ENCODE measurements around the gene ANKRD6.
"Not testable (repeated sequence)": the region's sequence is repeated elsewhere in the genome, so short reads cannot be mapped to it uniquely, and the experiment has no call there.

The ANKRD6 gene

DNA sequence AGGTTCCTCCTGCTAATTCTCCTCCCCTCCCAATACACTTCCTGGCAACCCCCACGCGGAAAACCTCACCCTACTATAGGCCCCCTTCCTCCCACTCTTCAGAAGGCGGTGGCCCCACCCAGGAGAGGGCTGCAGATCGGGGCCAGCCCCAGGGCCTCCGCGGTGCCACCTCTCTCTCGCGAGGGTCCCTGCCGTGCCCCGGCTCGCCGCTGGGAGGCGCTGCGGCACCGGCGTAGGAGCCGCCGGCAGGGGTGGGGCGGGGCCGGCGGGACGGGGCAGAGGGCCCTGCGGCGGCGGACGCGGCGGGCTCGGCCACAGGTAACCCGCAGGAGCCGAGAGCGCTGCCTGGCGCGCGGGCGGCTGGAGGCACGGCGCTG lies at the start of gene ANKRD6:
Gene ANKRD6 (plus strand): TSS at position 278 of the 377 bp plus-strand sequence. CDS start 133,825 bp downstream, outside the sequence.
- DNase-seq, result peak; percentile 78

DNA sequence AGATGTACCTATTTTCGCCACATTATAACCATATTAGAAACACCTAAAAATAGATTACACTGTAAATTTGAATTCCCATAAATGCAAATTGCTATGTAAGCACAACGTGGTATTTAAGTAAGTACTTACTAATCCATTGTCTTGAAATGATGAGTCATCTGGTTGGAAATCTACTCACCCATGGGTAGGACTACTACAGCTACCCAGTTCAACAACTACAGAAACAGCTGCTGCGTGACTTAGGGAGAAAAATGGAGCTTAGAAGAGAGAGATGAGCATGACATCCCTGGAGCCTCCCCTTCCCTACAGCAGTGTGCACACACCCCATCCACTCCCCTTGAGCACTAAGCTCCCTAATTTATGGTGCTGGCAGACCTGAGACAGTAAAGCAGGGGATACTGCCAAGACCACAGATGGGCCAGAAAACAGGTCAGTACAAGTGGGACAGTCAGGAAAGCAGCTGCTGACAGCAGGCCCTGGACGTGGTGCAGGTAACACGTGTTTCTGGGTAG lies 47.7 kb upstream of the ANKRD6 start:
- no peak for DNase-seq

DNA sequence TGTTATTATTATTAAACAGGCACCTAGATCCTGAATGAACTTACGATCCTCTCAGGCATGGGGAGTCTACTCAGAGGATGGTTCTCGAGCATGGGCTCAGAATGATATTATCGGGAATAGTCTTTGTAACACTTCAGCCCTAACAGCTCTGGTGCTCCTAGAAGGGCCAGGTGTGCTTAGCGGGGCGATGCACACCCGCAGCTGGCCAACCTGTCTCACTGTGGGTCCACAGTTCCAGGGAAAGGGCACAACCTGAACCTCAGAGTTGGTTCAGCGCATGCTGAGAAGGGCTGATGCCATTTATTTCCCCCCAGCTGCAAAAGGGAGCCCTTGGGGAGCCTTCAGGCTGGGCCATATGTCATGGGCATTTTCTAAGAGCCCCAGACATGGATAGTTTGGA lies 47.1 kb upstream of the ANKRD6 start:
- no peak for DNase-seq

DNA sequence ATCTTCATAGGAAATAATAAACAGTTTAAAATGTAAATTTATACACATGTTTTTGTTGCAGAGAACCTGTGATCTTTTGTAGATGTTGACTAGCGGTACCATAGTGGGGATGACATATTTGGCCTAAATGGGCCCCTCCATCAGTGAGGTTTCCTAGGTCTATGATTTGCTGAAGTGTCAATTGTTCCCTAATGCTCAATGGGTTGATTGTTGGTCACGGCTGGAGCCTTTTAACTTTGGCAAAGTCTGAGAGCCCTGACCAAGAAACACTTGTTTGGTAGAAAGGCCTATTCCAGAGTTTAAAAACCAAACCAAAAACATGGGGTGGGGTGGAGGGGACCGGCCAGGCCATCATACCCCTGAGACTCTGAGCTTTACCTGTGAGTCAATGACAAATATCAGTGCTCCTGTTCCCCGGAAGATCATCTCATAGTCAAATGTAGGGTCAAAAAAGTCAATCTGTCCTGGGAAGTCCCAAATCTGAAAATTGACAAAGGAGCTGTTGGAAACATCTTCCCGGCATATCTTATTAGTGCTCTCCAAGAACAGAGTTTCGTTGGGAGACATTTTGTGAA lies 45.9 kb upstream of the ANKRD6 start:
- no peak for DNase-seq

DNA sequence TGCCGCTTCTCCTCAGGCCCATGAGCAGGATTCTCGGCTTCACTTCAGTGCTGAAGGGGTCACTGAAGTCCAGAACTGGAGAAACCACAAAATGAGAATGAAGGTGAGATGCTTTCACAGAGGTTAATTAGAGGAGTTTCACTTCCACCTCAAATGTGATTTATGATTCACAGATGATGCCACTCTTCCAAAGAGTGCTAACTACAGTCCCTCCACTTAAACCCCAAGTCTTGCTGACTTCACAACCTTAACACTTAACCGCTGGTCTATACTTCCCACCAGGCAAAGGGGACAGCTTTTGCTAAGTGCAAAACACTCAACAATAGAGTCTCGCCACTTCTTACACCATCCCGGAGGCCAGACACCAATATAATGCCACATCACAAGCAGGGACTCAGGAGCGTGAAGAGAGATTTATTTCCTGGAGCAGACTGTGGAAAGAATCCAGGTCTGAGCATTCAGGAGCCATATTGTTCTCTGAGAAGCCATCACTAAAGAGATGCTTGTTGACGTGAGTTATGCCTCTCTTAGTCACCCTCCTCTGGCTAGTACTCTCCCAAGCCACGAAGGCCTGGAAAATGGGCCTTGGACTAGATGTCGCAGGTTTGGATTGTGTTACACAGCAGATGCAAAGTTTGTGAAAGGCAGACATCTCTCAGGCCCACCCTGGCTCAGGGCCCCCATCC lies 45.3 kb upstream of the ANKRD6 start:
- DNase-seq, result no peak

DNA sequence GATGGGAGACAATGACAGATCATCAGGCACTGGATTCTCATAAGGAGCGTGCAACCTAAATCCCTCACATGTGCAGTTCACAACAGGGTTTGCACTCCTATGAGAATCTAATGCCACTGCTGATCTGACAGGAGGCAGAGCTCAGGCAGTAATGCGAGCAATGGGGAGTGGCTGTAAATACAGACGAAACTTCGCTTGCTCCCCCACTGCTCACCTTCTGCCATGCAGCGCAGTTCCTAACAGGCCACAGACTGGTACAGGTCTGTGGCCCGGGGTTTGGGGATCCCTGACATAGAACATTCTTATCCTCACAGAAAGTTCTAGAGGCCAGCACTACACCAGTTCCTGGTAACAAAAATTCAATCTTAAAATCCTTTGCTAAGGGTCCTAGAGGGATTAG lies 44.1 kb upstream of the ANKRD6 start:
- DNase-seq, result no peak

DNA sequence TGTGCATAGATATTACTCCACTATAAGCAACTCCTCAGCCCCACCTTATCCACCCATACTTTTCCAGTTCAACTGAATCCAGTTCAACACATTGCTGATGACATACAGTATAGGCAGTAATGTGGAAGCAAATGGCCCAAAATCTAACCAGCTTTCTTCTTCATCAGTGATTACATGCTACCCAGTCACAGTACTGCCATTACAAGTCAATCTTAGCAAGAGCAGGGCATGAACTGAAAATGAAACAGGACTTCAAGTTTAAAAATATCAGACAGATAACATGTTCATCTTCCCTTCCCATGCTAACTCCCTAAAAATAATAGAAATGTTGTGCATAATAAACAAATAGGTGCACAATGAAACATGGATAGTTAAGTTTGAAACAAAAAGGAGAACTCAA lies 40.1 kb upstream of the ANKRD6 start:
- no peak for DNase-seq

DNA sequence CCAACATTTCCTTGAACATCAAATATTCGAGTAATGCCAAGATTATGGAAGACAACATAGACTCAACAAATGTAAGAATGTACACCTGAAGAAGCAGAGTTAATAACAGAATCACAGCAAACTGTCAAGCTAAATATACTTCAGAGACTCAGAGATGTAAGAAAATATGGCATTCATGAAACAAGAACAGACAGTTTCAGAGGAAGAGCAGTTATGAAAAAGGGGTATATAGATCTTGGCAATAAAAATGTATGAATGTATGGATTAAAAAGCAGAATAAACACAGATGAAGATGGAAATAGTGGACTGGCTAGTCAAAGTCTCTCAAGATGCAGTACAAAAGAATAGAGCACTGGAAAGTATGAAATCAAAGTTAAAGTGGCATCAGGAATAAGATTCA lies 39.3 kb upstream of the ANKRD6 start:
- no peak for DNase-seq

DNA sequence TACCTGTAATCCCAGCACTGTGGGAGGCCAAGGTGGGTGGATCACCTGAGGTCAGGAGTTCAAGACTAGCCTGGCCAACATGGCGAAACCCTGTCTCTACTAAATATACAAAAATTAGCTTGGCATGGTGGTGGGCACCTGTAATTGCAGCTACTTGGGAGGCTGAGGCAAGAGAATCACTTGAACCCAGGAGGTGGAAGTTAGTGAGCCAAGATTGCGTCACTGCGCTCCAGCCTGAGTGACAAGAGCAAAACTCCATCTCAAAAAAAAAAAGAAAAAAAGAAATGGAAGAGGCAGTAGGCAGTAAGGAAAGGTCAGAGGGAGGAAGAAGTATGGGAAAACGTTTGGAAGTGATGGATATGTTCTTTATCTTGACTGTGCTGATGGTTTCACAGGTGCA lies 35.1 kb upstream of the ANKRD6 start:
- not testable (repeated sequence) for DNase-seq

DNA sequence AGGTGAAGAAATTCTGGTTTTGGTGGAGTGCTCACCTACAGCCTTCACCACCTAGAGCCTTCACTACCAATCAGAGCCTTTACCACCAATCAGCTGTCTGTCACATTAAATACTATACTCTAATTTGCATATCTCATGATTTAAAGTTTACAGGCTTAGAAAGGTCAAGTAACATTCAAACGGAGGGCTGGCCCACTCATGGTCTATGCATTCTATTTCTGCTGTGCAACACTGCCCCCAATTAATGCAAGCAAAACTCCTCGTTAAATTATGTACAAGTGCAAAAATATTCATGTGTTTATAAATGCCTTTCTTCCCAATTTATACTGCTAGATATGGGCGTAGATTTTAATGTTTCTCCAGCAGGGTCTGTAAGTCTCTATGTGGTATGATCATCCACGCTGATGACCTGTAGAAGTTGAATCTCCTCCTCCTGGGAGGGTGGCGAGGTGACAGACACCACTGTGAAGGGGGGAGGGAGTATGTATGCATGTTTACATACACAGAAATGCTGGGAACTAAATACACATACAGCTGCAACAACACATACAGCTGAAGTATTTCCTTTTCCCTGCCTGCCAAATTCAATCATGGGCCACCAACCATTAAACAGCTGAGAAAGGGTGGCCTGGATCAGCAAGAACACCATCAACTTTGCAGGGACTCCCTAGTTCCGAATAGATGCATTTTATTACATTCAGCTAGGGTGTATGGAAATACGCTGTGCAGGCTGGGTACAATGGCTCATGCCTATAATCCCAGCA lies 34.0 kb upstream of the ANKRD6 start:
- no peak for DNase-seq

DNA sequence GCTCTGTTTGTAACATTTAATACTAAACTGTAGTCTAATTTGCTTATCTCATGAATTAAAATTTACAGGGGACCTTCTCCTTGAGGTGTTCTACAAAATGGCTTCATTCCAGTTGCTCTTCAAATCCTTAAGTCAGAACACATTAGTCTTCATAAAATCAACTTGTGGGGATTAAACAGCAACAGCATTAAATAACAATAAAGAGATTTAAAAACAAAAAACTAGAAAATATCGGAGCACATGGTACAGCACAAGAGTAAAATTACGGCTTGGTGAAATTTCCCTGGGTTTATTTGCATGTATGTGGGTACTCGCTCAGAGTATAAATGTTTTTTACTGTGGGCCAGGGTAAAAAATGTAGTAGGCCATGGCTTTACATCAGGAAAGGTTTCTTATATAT lies 32.9 kb upstream of the ANKRD6 start:
- DNase-seq, result no peak

DNA sequence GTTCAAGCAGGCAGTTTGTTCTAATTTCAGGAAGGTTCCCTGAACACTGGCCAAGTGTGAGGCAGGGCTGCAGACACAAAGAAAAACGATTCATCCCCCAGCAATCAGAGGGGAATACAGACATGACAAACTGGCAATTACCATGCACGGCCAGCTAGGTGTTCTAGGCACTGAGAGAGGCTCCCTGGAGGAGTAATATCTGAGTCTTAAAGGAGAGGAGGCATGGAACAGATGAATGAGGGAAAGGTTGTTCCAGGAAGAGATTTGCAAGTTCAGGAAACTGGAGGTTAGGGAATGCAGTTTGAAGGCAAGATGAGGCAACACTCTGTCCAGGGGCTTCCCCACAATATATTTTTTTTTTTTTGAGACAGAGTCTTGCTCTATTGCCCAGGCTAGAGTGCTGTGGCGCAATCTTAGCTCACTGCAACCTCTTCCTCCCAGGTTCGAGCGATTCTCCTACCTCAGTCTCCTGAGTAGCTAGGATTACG lies 32.0 kb upstream of the ANKRD6 start:
- DNase-seq, result no peak

DNA sequence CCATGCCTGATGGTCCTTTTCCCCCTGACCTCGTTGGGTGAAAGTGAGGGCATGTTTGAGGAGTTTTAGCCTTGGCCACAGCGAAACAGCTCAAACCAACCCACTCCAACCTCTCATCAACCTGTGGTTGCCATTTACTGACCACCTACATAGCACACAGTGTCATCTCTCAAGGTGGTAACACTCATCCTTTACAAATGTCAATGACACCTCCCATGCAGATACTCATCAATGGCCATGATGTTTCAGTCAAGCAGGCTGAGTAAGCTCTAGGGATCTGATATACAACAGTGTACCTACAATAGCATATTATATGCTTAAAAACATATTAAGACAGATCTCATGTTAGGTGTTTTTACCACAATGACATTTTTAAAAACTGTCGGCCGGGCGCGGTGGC lies 30.2 kb upstream of the ANKRD6 start:
- DNase-seq, result no peak

DNA sequence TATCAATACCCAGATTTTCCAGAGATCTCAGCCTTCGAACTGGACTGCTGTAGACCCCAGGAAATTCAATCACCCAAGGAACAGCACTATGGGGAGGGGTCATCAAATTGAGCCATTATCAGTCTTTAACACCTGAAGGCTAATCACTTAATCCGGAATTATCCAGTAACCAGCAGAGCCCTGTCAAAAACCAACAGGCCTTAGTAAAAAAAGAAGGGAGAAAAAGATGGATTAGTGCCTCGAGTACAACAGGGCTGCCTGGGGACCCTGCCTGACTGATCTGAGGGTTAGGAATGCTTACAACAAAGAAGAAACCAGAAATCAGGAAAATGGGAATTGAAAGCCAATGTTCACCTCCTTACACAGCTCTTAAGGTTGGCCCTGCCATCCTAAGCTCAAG lies 28.4 kb upstream of the ANKRD6 start:
- no peak for DNase-seq

DNA sequence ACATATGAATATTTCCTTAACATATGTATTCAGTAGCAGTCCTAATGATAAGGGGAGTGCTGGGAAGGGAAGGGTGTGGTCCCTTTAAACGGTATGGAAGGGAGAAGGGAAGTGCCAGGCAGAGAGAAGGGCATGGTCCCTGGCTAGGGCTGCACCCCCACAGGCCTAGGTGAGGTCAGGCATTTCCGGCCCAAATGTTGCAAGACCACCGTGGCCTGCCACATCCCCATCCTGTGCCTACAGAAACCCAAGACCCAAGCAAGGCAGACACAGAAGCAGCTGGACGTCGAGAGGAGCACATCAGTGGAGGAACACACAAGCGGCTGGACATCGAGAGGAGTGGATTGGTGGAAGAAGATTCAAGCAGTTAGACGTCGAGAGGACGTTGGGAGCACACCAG lies 26.8 kb upstream of the ANKRD6 start:
- no peak for DNase-seq

DNA sequence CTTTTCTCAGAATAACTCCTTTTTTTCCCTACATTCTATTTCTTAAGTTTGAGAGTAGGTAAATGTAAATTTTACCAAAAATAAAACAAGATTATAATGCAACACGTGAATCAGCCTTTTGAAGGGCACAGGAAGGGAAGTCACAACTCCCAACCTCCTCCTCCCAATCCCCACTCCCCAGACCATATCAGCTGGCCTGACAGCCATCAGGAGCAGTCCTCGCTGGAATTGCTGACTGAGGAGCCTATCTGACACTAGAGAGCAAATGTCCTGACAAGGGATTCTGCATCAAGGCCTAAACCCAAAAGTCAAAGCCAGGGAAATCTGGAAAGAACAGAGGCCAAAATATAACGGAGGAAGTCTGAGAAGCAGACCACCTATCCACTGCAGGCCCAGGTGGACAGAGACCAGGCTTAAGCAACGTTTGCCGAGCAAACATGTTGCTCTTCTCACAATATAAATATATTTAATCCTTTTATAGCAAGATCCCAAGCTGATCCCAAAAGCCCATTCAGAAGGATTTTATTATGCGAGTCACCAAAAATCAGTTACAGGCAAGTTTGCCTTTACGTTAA lies 23.4 kb upstream of the ANKRD6 start:
- DNase-seq, result no peak

DNA sequence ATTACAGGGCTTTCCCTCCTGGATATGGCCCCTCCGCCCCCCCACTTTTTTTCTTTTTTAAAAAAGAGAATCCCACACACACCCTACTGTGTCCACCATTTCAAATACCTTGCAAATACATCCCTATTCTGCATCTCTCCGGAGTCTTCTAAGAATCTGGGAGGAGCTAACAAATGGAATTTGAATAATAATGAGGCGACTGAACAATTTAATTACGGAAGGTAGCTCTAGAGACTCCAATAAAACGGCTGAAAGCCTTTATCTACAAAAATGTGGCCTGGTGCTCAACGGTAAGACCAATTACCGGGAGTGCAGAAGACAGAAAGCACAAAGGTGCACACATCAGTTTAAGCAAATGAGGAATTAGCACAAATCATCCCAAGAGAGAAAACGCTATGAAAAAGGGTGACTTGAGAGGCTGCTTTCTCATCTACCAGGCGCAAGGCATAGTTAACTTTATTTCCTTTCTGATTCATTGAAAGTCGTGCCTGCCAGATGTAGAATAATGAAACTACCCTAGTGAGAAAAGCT lies 22.7 kb upstream of the ANKRD6 start:
- DNase-seq, result no peak

DNA sequence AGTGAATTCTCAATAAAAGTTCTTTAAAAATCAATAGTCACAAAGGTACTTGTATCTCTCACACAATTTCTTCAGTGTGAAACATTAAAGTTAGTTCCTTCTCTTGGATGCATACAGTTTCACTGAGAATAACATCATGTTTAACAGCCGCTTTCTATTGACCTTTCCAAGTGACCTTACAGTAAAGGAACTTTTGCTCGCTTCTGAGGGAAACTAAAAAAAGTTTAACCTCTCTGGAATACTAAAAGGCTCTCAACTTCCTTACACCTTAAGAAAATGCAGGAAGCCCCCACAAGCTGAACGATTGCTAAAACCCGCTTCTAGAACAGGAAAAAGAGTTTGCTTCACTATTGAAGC lies 22.2 kb upstream of the ANKRD6 start:
- DNase-seq, result no peak

DNA sequence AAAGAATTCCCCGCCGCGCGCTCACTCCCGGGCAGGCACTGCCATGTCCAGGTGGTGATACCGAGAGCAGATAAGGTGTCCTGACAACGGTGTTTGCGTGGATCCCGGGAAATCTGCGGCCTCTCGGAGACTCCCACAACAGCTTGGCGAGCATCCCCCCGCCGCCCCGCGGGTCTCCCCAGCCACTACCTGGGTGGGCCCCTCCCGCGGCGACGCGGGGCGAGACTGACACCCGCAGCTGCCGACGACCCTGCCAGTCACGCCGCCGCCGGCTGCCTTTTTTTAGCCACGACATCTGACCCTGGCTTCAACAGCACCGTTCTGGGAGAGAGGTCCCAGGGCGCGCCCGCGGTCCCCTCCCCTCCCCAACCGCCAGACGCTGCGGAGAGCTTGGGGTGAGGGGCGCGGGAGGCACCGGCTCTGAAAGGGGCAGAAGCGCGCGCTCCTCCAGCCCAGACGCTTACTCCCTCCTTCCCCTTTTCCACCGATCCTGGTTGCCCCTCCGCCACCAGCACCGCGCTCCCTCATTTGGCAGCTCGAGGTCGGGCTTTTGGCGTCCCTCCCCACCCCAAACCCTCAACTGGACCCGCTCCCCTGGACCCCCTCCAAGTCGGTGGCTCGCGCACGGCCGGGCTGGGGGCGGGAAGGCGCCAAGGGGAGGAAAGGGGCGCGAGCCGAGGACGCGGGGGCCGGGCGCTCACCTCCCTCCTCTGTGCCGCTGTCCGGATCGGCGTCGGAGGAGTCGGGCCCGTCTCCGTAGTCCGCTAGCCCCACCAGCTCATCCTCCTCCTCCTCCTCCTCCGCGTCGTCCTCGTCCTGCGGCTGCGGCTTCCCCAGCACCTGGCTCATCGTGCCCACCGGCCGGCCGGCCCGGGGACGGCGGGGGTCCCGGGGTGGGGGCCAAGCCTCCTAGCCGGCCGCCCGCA lies 21.5 kb upstream of the ANKRD6 start:
- DNase-seq, result peak; percentile 18

DNA sequence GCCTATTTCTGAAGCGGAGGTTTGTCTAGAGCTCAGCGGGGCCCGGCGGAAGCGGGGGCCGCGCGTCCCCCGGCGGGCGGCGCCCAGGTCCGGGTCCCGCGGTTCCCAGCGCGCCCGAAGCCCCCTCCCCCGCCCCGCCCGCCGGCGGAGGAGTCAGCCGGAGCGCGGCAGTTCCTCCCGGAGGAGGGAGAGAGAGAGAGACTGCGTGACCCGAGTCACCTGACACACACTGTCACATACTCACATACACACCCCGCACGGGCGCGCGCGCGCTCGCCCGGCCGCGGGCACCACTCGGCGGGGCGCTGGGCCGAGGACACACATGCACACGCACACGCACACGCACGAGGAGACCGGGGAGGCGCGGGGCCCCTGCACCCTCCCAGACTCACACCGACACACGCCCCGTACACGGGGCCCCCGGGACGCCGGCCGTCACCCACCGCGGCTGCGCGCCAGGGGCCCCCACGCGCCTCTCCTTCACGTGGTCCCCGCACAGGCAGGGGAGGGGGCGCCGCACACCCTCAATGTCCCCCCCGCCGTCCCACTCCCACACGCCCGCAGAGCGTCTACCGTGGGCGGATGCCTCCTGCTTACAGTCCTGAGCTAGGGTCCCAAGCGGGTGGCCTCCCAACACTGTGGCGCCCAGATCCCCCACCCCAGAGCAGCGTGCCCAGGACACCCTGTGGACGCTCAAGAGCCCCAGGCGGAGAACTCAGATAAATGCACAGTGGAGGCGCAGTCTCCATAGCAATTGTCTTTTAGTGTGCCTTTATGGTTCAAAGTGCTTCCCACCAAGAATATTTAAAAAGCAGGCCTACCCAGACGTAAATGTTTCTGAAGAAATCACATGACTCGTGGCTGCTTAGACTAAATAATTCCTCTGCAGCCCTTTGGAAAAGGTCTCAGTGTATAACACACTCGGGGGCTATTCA lies 20.6 kb upstream of the ANKRD6 start, which contains the start of gene RRAGD:
Gene RRAGD (minus strand): TSS at position 203 of the 935 bp plus-strand sequence. CDS start 280 bp downstream, outside the sequence.
- DNase-seq, result peak; percentile 50

DNA sequence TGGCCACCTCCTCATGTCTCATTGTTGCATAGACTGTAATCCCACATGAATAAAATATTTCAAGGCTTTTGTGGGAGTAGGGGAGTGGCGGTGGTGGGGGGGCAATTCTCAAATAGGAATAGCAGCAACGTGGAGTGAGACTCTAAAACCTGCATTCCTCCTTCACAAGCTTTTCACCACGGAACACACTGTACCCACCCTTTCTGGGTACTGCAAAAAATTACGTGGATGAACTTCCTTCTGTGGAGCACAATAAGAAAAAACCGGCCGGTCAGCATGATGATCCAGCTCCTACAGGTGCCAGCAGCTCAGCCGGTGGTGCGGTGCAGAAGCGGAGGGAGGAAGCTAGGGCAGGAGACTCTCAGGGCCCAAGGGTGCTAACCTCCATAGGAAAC lies 19.9 kb upstream of the ANKRD6 start:
- DNase-seq, result no peak
